Kidney (tissue), 14 donors: ENCODE measurements around the gene HECA. TPM values are rescaled to one million over a fixed set of nuclear protein-coding genes. Genes with fewer than 3 reads are reported as not detected.

ENCODE experiments used
- DNase-seq, 5 donors: peaks; one replicate each; pipeline ENCODE4 v3.0.0-alpha.2; 2013 to 2020
- FAIRE-seq: peaks from 2 replicates; lab custom pipeline; 2012; peaks lifted over from hg19 to GRCh38; lab: Jason Lieb, UNC
- H3K27ac ChIP-seq, 2 donors: one replicate each; pipeline ENCODE4 v1.7.0; 2013; ENCODE audit warnings: low read depth in 2 of 2, low read length in 2 of 2, inconsistent platforms in 1 of 2
- H3K27me3 ChIP-seq: one replicate; pipeline ENCODE4 v1.7.1; 2013; ENCODE audit warnings: low read length, inconsistent platforms; ENCODE audit not compliant: control insufficient read depth, insufficient read depth
- H3K36me3 ChIP-seq, 3 donors: one replicate each; pipeline versions ENCODE4 v1.7.0 to v1.7.1; 2013; ENCODE audit warnings: low read length in 3 of 3, control low read depth in 1 of 3, inconsistent platforms in 1 of 3; ENCODE audit not compliant: insufficient read depth in 3 of 3, control insufficient read depth in 2 of 3
- H3K4me1 ChIP-seq, 3 donors: one replicate each; pipeline versions ENCODE4 v1.7.0 to v1.7.1; 2013; ENCODE audit warnings: low read length in 3 of 3, inconsistent platforms in 1 of 3, low read depth in 1 of 3; ENCODE audit not compliant: control insufficient read depth in 2 of 3, insufficient read depth in 2 of 3
- H3K4me3 ChIP-seq, 3 donors: one replicate each; pipeline versions ENCODE4 v1.7.0 to v1.8.1; 2013; ENCODE audit warnings: low read length in 3 of 3, control low read depth in 1 of 3, inconsistent platforms in 1 of 3
- H3K9ac ChIP-seq, 3 donors: one replicate each; pipeline versions ENCODE4 v1.7.0 to v1.7.1; 2013; ENCODE audit warnings: low read length in 3 of 3, control low read depth in 1 of 3, inconsistent platforms in 1 of 3
- H3K9me3 ChIP-seq, 3 donors: one replicate each; pipeline versions ENCODE4 v1.7.0 to v1.7.1; 2013; ENCODE audit warnings: low read length in 3 of 3, control low read depth in 1 of 3, inconsistent platforms in 1 of 3; ENCODE audit not compliant: control insufficient read depth in 2 of 3, insufficient read depth in 1 of 3
- intact Hi-C: fragments of 100-400 bp; cut with DNase I; formaldehyde crosslinking; loops from one replicate; pipeline ENCODE4 v1.11.1; 2022
- polyA plus RNA-seq: library from polyadenylated mRNA; stranded (reverse); fragments of 350-450 nt; fragmentation: Illumina TruSeq; extraction: RNeasy Lipid Tissue Mini Kit (QIAGEN cat#74804); gene quantifications from one replicate; pipeline ENCODE4 v1.2.3, GENCODE V29; 2014; ENCODE audit warnings: low read depth, low replicate concordance; ENCODE audit not compliant: insufficient read depth
- total RNA-seq: library from RNA; stranded (reverse); fragmentation: NEBNext Ultra II Directional; extraction: Animal tissue kit (Norgen Biotek cat#: 25700); gene quantifications from one replicate; pipeline ENCODE4 v1.2.1, GENCODE V29; 2021
- TF ChIP-seq, protein P1 (sequence below): IDR thresholded peaks from 3 replicates; pipeline ENCODE4 v1.5.1; 2012; ENCODE audit warnings: mild to moderate bottlenecking, moderate library complexity, borderline replicate concordance; ENCODE audit not compliant: insufficient read depth; ENCODE audit errors: extremely low read depth
- donor health status: control.
- donor health status: control.
- donor health status: control.
- donor health status: control.
- donor health status: control.
- donor health status: DM: yes; HTN: yes; CAD: no.
- donor health status: Normal renal cell carcinoma (clear cell type).

The HECA gene
- total and polyA plus RNA-seq, 2 donors from 2014 or later, result 5.2 to 22.0 TPM

DNA sequence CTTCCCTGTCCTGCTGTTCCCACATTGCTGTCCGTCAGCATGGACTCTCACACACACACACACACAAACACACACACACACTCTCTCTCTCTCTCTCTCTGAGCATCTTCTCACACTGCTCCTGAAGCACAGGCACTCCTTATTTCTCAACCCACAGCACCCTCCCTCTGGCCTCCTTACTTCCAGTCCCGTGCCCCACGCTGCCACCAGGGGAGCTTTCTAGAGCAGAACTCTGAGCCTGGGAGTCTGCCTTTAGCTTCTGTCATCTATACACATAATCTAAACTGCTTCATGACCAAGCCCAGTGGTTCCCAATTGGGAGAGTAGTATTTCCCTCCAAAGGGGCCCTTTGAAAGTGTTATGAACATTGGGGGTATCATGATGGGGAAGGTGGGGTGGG lies 29.1 kb downstream of the HECA start:
- H3K4me1 ChIP-seq, result peaks cover 0 to 11% (median 5%) of the 10 kb centered on the region in 3 donors
- TF ChIP-seq, protein P1, sequence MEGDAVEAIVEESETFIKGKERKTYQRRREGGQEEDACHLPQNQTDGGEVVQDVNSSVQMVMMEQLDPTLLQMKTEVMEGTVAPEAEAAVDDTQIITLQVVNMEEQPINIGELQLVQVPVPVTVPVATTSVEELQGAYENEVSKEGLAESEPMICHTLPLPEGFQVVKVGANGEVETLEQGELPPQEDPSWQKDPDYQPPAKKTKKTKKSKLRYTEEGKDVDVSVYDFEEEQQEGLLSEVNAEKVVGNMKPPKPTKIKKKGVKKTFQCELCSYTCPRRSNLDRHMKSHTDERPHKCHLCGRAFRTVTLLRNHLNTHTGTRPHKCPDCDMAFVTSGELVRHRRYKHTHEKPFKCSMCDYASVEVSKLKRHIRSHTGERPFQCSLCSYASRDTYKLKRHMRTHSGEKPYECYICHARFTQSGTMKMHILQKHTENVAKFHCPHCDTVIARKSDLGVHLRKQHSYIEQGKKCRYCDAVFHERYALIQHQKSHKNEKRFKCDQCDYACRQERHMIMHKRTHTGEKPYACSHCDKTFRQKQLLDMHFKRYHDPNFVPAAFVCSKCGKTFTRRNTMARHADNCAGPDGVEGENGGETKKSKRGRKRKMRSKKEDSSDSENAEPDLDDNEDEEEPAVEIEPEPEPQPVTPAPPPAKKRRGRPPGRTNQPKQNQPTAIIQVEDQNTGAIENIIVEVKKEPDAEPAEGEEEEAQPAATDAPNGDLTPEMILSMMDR, result no peak
- peaks cover 0 to 7% (median 5%) of the 10 kb centered on the region in 3 donors for H3K36me3 ChIP-seq

DNA sequence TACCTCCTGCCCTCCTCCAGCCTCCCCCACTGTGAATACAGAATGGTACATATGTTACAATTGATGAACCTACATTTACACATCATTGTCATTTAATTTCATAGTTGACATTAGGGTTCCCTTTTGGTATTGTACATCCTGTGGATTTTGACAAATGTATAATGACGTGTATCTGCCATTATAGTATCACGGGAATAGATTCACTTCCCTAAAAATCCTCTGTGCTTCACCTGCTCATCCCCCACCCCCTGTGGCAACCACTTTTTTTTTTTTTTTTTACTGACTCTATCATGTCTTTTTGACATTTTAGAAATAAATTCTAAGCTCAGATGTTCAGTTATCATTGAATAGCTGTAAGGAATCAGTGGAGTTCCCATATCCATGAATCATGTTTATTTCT lies 30.4 kb downstream of the HECA start:
- H3K4me3 ChIP-seq, result no peak overlapping the region
- H3K36me3 ChIP-seq, result peaks cover 0 to 7% (median 5%) of the 10 kb centered on the region in 3 donors
- H3K27me3 ChIP-seq, result no peaks in the 10 kb centered on the region
- H3K9ac ChIP-seq, result no peak overlapping the region
- intact Hi-C loops, result no loop called here
- H3K27ac ChIP-seq, result no peak overlapping the region
- FAIRE-seq (no peak), DNase-seq (no peak)
- no peaks in the 10 kb centered on the region for H3K9me3 ChIP-seq
- H3K4me1 ChIP-seq, result peaks cover 0 to 11% (median 5%) of the 10 kb centered on the region in 3 donors
- TF ChIP-seq, protein P1, result no peak

More for the DNA sequence above, 29.1 kb downstream of the HECA start:
- no peak overlapping the region for H3K4me3 ChIP-seq
- no peak overlapping the region for H3K27ac ChIP-seq
- intact Hi-C loops, result no loop called here
- H3K27me3 ChIP-seq, result no peaks in the 10 kb centered on the region
- H3K9ac ChIP-seq, result no peak overlapping the region
- no peaks in the 10 kb centered on the region for H3K9me3 ChIP-seq
- FAIRE-seq, result no peak
- no peak for DNase-seq

DNA sequence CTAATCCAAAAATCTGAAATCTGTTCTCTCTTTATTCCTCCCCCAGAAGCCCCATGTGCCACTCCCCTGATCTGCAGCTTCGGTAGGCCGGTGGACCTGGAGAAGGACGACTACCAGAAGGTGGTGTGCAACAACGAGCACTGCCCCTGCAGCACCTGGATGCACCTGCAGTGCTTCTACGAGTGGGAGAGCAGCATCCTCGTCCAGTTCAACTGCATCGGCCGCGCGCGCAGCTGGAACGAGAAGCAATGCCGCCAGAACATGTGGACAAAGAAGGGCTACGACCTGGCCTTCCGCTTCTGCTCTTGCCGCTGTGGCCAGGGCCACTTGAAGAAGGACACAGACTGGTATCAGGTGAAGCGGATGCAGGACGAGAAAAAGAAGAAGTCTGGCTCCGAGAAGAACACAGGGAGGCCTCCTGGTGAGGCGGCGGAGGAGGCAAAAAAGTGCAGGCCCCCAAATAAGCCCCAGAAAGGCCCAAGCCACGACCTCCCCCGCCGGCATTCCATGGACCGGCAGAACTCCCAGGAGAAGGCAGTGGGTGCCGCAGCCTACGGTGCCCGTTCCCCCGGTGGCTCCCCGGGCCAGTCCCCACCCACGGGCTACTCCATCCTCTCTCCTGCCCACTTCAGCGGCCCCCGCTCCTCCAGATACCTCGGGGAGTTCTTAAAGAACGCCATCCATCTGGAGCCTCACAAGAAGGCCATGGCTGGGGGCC lies 31.5 kb downstream of the HECA start:
- DNase-seq (no peak), FAIRE-seq (no peak)
- no peak overlapping the region for H3K27ac ChIP-seq
- TF ChIP-seq, protein P1, result no peak
- H3K9me3 ChIP-seq, result no peaks in the 10 kb centered on the region
- intact Hi-C loops, result no loop called here
- peaks cover 0 to 7% (median 5%) of the 10 kb centered on the region in 3 donors for H3K36me3 ChIP-seq
- H3K27me3 ChIP-seq, result no peaks in the 10 kb centered on the region
- no peak overlapping the region for H3K9ac ChIP-seq
- H3K4me1 ChIP-seq, result peaks cover 0 to 7% (median 5%) of the 10 kb centered on the region in 3 donors
- H3K4me3 ChIP-seq, result no peak overlapping the region
